ENCODE data around the gene SNHG17. TPM values are rescaled to one million over a fixed set of nuclear protein-coding genes. Genes with fewer than 3 reads are reported as not detected.
"Not testable (repeated sequence)": the region's sequence is repeated elsewhere in the genome, so short reads cannot be mapped to it uniquely, and the experiment has no call there.

SNHG17 gene
- total RNA-seq, 8 experiments from 2014 or later = 12.4 to 69.3 (median 32.3) TPM

DNA sequence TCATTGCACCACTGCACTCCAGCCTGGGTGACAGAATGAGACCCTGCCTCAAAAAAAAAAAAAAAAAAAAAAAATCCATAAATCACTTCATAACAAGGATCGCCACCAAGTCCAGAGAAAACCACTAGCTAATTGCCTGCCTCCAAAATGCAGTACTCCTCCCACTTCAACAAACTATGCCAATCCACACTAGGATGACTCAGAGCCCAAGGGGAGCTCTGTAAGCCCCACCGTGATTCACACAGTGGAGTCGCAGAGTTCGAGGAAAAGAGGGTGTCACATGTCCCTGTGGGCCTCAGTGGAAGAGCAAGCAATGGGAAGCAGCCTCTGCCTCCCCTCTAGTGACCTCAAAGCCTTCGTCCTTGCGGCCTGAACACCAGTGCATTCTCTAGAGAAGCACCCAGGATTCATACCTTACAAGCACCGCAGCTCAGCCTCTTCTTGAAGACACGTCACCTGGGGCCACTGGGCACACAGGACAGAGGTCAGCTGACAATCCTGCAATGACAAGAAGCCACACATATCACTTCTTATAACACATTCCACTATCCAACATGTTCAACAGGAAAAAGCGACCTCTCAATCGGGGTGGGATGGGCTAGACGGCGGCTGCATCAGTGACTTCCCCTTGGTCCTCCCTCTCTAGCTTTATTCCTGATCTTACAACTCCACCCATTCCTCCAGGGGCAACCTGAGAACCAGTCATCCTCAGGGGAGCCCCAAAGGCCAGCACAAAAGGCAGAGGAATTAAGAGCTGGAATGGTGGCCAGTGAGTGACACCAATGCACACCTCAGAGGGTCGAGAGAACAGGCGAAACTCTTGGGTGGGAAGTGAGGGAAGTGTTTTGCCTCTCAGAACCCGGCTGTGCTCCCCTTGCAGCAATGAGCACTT is 8.9 kb downstream of the SNHG17 start:
- no peak overlapping the region for H3K27ac ChIP-seq
- peak; percentile 73 to 86 (median 76) for ATAC-seq (replicated peaks in 6 of 8)
- no peak overlapping the region for H3K4me3 ChIP-seq
- WGBS, 10 experiments = 58 to 100% (median 90%) methylated on average over 1 to 11 of the region's 15 CpGs; no CpG with 5 or more reads in 2 of the 10 experiments
- no peaks in the 10 kb centered on the region for H3K4me1 ChIP-seq (replicated peaks in 1 of 2)
- in situ Hi-C loops (cut with MboI; ENCODE audit: low pct_unique_long_range_greater_than_20kb in 2 of 9, low sequenced_read_pairs in 9 of 9, unreplicated experiment in 9 of 9) = no loop called here

DNA sequence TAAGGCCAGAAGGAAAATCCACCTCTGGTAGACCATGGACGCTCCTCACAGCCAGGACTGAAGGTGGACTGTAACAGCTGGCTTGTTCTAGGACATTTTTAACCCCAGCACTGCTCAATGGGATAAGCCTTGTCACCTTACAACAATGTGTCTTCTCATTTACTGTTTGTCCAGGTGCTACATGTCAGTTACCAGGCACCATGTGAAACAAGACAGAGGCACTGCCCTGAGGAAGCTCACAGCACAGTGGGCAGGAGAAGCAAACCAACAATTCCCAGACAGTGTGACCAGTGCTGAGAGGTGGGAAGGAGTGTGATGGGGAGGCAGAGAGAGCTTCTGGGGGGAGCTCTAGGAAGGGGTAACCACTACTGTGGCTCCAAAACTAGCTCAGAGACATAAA is 10.7 kb downstream of the SNHG17 start:
- WGBS, 10 experiments = 86 to 100% (median 100%) methylated on average over 1 of the region's 1 CpG; no CpG with 5 or more reads in 2 of the 10 experiments
- no peak overlapping the region for H3K27ac ChIP-seq
- no peak for ATAC-seq (replicated peaks in 6 of 8)
- in situ Hi-C loops (cut with MboI; ENCODE audit: low pct_unique_long_range_greater_than_20kb in 2 of 9, low sequenced_read_pairs in 9 of 9, unreplicated experiment in 9 of 9) = loop anchor here in 2 of 9 experiments (25.0 kb wide), 2 partner anchors 187 to 362 kb away; no protein-coding TSS in a partner anchor
- no peaks in the 10 kb centered on the region for H3K4me1 ChIP-seq (replicated peaks in 1 of 2)
- no peak overlapping the region for H3K4me3 ChIP-seq

DNA sequence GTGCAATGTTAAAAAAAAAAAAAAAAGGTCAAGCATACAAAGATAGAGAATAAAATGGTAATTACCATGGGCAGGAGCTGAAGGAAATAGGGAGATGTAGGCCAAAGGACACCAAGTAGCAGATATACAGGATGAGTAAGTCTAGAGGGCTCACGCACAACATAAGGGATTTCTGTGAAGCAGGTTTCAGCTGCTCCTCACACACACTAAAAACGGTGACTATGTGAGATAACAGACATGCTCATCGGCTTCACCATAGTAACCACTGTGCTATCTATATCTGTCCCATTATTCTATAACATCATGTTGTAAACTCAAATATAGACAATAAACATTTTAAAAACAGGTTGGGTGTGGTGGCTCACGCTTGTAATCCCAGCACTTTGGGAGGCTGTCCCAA is 11.6 kb downstream of the SNHG17 start:
- no peak for ATAC-seq (replicated peaks in 6 of 8)
- H3K4me1 ChIP-seq (replicated peaks in 1 of 2) = no peaks in the 10 kb centered on the region
- no peak overlapping the region for H3K27ac ChIP-seq
- no peak overlapping the region for H3K4me3 ChIP-seq
- WGBS, 10 experiments = 67 to 100% (median 86%) methylated on average over 1 to 4 of the region's 4 CpGs
- in situ Hi-C loops (cut with MboI; ENCODE audit: low pct_unique_long_range_greater_than_20kb in 2 of 9, low sequenced_read_pairs in 9 of 9, unreplicated experiment in 9 of 9) = loop anchor here in 2 of 9 experiments (25.0 kb wide), 2 partner anchors 186 to 361 kb away; no protein-coding TSS in a partner anchor

DNA sequence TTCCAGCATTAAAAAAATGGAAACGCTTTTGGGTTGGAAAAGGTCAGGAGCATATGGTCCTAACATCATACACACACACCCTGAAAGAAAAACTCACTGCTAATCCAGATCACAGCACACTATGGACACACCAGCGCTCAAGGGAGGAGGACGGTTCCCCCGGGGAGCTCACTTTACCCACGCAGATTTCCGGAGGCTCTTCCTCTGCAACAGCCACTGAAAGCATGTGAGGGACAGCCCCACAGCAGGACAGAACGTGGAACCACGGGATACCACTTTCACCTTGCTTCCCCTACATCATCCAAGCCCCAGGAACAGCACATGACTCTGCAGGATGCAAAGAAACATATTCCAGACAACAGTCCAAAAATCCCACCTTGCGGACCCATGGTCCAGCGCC is 13.2 kb downstream of the SNHG17 start:
- Histone ChIP-seq H3K27ac (no peak overlapping the region), H3K4me3 (no peak overlapping the region), H3K4me1 (replicated peaks in 1 of 2) (no peaks in the 10 kb centered on the region)
- in situ Hi-C loops (cut with MboI; ENCODE audit: low pct_unique_long_range_greater_than_20kb in 2 of 9, low sequenced_read_pairs in 9 of 9, unreplicated experiment in 9 of 9) = loop anchor here in 2 of 9 experiments (25.0 kb wide), 2 partner anchors 185 to 360 kb away; no protein-coding TSS in a partner anchor
- no peak for ATAC-seq (replicated peaks in 6 of 8)
- WGBS, 10 experiments = 87 to 97% (median 94%) methylated on average over 5 to 9 of the region's 10 CpGs; no CpG with 5 or more reads in 6 of the 10 experiments

DNA sequence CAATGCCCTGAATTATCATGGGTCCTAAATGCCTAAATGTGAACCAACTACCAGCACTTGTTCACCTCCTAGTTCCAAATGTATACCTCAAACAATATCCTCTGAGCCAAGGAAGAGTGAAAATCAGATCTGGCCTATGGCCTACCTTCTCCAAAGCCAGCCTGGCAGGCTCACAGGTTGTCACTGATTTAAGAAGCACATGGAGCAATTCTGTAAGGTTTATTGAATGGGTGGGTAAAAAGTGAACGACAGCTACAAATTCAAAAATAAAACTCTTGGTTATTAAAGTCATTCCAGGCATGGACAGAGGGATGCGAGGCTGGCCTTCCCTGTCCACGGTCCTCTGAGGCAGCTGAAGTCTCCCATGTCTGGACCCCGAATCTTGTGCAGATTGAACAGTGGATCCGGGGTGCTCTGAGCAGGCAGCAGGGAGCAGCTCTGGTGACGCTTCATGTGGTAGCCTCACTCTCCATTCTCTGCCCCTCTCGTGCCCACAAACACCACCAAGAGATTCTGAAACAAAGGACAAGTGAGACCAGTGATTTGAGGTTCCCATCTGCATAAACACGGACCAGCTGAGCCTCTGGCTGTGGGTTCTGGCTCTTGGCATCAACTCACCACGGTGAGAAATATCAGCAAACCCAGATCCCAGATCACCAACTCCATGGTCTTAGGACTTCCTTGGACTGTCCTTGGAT is 14.6 kb downstream of the SNHG17 start:
- ATAC-seq (replicated peaks in 6 of 8) = no peak
- 83 to 100% (median 93%) methylated on average over 1 to 8 of the region's 9 CpGs; no CpG with 5 or more reads in 3 of the 10 experiments for WGBS, 10 experiments
- in situ Hi-C loops (cut with MboI; ENCODE audit: low pct_unique_long_range_greater_than_20kb in 2 of 9, low sequenced_read_pairs in 9 of 9, unreplicated experiment in 9 of 9) = loop anchor here in 2 of 9 experiments (25.0 kb wide), 2 partner anchors 183 to 358 kb away; no protein-coding TSS in a partner anchor
- Histone ChIP-seq H3K4me3 (no peak overlapping the region), H3K4me1 (replicated peaks in 1 of 2) (no peaks in the 10 kb centered on the region), H3K27ac (no peak overlapping the region)

DNA sequence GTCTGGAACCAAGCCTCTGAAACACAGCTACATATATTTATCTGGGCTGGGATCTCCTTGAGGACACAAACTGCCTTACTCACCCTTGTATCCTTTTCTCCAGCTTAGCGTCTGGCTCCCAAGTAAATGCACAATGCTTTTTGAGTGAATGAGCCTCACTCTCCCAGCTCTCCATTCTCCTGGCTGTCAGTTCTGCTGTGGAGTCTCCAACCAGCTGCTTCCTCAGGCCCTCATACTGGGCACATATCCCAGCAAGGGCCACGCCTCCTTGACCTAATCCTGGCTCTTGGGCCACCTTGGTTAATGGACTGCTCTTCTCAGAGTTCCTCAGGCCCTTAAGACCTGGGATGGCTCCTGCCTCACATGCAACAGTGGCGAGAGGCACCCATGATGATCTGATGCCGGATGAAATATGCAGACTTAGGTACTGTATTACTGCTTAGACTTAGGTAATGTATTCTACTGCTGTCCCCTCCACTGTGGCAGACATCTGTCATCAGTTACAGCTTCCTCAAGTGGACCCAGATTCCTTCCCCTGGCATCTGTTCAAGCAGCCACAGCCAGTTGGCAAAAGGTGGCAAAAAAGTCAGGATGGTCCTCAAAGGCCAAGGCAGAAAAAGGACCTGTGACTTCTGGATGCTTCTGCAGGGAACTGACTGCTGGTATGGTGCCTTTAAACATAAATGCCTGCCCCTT is 16.5 kb downstream of the SNHG17 start:
- in situ Hi-C loops (cut with MboI; ENCODE audit: low pct_unique_long_range_greater_than_20kb in 2 of 9, low sequenced_read_pairs in 9 of 9, unreplicated experiment in 9 of 9) = loop anchor here in 2 of 9 experiments (25.0 kb wide), 2 partner anchors 181 to 356 kb away; no protein-coding TSS in a partner anchor

DNA sequence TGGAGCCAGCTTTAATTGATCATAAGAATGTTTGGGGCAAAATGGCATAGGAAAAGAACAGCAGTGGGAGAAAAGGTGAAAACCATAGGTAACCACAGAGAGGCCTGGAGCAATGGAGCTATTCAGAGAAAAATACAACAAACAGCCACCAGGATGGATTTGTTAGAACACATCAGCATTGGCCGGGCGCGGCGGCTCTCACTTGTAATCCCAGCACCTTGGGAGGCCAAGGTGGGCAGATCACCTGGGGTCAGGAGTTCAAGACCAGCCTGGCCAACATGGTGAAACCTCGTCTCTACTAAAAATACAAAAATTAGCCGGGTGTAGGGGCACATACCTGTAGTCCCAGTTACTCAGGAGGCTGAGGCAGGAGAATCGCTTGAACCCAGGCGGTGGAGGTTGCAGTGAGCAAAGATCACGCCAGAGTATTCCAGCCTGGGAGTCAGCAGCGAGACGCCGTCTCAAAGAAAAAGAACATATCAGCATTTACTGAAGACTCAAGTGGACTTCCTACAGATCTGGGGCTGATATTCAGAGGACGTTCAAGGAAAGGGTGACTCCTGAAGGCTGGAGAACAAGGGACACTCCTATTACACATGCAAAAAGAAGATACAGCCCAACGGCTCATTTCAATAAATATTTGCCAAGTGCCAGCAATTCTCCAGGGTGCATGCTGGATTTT is 20.2 kb downstream of the SNHG17 start:
- H3K4me3 ChIP-seq = no peak overlapping the region
- no peaks in the 10 kb centered on the region for H3K4me1 ChIP-seq (replicated peaks in 1 of 2)
- no peak overlapping the region for H3K27ac ChIP-seq
- 61 to 100% (median 91%) methylated on average over 1 to 9 of the region's 14 CpGs for WGBS, 10 experiments
- peak in 1 of 8 experiments; percentile 9 for ATAC-seq (replicated peaks in 6 of 8)
- in situ Hi-C loops (cut with MboI; ENCODE audit: low pct_unique_long_range_greater_than_20kb in 2 of 9, low sequenced_read_pairs in 9 of 9, unreplicated experiment in 9 of 9) = loop anchor here in 2 of 9 experiments (25.0 kb wide), 2 partner anchors 178 to 353 kb away; no protein-coding TSS in a partner anchor

More for the DNA sequence above, 16.5 kb downstream of the SNHG17 start:
- WGBS, 10 experiments = 67 to 87% (median 83%) methylated on average over 1 to 3 of the region's 4 CpGs; no CpG with 5 or more reads in 7 of the 10 experiments
- H3K4me1 ChIP-seq (replicated peaks in 1 of 2) = no peaks in the 10 kb centered on the region
- H3K27ac ChIP-seq = no peak overlapping the region
- no peak overlapping the region for H3K4me3 ChIP-seq
- ATAC-seq (replicated peaks in 6 of 8) = peak in 4 of 8 experiments; percentile 10 to 44 (median 22)

DNA sequence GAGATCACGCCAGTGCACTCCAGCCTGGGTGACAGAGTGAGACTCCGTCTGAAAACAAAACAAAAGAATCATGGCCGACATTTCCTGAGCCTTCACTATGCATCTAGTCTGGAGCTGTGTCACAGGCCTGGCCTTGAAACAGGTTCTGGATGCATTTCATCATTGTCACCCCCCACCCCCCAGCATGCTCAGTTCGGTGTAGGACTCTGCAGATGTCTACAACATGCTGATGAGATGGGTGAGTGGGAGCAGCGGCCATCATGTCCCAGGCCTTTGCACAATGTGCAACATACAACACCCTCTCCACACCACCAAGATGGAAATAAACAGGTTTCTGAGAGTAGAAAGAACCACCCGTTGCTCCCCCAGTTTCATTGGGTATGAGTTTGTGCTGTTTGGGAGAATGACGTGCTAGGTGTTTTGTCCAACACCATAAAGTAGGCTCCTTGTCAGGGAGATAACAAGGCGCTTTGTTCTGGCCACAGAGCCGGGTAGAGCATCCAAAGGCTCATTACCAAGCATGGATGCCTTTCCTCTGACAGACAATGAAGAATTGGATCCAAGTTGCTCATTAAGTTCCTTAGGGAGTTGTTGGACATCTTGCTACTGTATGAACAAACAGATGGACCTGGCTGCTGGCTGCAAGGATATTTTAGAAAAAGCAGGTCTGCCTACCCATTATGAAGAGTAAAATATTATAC is 22.1 kb downstream of the SNHG17 start:
- 49 to 100% (median 90%) methylated on average over 1 to 6 of the region's 9 CpGs; no CpG with 5 or more reads in 1 of the 10 experiments for WGBS, 10 experiments
- no peak for ATAC-seq (replicated peaks in 6 of 8)
- in situ Hi-C loops (cut with MboI; ENCODE audit: low pct_unique_long_range_greater_than_20kb in 2 of 9, low sequenced_read_pairs in 9 of 9, unreplicated experiment in 9 of 9) = loop anchor here in 2 of 9 experiments (25.0 kb wide), 2 partner anchors 176 to 351 kb away; no protein-coding TSS in a partner anchor
- H3K4me3 ChIP-seq = no peak overlapping the region
- H3K4me1 ChIP-seq (replicated peaks in 1 of 2) = no peaks in the 10 kb centered on the region
- H3K27ac ChIP-seq = no peak overlapping the region

DNA sequence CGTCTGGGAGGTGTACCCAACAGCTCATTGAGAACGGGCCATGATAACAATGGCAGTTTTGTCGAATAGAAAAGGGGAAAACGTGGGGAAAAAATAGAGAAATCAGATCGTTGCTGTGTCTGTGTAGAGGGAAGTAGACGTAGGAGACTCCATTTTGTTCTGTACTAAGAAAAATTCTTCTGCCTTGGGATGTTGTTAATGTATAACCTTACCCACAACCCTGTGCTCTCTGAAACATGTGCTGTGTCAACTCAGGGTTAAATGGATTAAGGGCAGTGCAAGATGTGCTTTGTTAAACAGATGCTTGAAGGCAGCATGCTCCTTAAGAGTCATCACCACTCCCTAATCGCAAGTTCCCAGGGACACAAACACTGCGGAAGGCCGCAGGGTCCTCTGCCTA is 27.3 kb downstream of the SNHG17 start:
- H3K4me1 ChIP-seq (replicated peaks in 1 of 2); ATAC-seq (replicated peaks in 6 of 8); H3K27ac ChIP-seq; H3K4me3 ChIP-seq: not testable (repeated sequence)
- in situ Hi-C loops (cut with MboI; ENCODE audit: low pct_unique_long_range_greater_than_20kb in 2 of 9, low sequenced_read_pairs in 9 of 9, unreplicated experiment in 9 of 9) = loop anchor here in 2 of 9 experiments (25.0 kb wide), 2 partner anchors 171 to 346 kb away; no protein-coding TSS in a partner anchor
- 73 to 83% (median 75%) methylated on average over 2 to 3 of the region's 9 CpGs; no CpG with 5 or more reads in 7 of the 10 experiments for WGBS, 10 experiments

DNA sequence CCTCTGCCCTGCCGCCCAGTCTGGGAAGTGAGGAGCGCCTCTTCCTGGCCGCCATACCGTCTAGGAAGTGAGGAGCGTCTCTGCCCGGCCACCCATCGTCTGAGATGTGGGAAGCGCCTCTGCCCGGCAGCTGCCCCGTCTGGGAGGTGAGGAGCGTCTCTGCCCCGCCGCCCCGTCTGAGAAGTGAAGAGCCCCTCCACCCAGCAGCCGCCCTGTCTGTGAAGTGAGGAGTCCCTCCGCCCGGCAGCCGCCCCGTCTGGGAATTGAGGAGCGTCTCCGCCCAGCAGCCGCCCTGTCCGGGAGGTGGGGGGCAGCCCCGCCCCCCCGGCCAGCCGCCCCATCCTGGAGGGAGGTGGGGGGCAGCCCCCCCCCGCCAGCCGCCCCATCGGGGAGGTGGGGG is 27.8 kb downstream of the SNHG17 start:
- no peak for ATAC-seq (replicated peaks in 6 of 8)
- Histone ChIP-seq H3K4me1 (replicated peaks in 1 of 2) (no peaks in the 10 kb centered on the region), H3K4me3 (no peak overlapping the region), H3K27ac (no peak overlapping the region)
- in situ Hi-C loops (cut with MboI; ENCODE audit: low pct_unique_long_range_greater_than_20kb in 2 of 9, low sequenced_read_pairs in 9 of 9, unreplicated experiment in 9 of 9) = loop anchor here in 2 of 9 experiments (25.0 kb wide), 2 partner anchors 170 to 345 kb away; no protein-coding TSS in a partner anchor
- WGBS, 10 experiments = no CpG with 5 or more reads among the region's 29 CpGs

DNA sequence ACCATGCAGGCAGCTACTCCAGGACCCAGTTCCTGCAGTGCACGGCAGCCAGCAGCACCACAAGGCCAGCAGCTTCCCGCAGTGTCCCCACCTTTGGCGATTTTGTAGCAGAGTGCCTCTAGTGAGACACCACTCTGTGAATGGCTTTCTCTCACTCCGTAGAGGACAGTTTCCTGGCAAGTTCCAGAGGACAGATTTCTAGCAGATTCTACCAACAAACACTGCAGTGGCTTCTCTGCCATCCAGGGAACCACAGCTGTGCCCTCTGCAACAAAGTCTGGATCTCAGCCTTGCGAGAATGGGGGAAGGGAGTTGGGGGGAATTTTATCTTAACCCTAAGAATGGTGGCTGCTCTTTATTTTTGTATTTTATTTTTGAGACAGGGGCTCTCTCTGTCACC is 28.7 kb downstream of the SNHG17 start:
- WGBS, 10 experiments = 85 to 94% (median 91%) methylated on average over 3 to 4 of the region's 5 CpGs; no CpG with 5 or more reads in 5 of the 10 experiments
- in situ Hi-C loops (cut with MboI; ENCODE audit: low pct_unique_long_range_greater_than_20kb in 2 of 9, low sequenced_read_pairs in 9 of 9, unreplicated experiment in 9 of 9) = loop anchor here in 2 of 9 experiments (25.0 kb wide), 2 partner anchors 169 to 344 kb away; no protein-coding TSS in a partner anchor
- ATAC-seq (replicated peaks in 6 of 8) = no peak
- no peaks in the 10 kb centered on the region for H3K4me1 ChIP-seq (replicated peaks in 1 of 2)
- H3K4me3 ChIP-seq = no peak overlapping the region
- H3K27ac ChIP-seq = no peak overlapping the region
